K562 (cell line): Measurements from ENCODE around the gene PPIL6.

Source experiments
- HDAC1 ChIP-seq, 2 experiments: fragments of 450-650 bp; IDR thresholded peaks; 2 replicates each; pipeline ENCODE4 v1.6.1; 2016 to 2017; ENCODE audit warnings: inconsistent platforms in 1 of 2, mild to moderate bottlenecking in 1 of 2, moderate library complexity in 1 of 2
- KAT2B ChIP-seq: IDR thresholded peaks from one replicate; pipeline ENCODE4 v1.6.1; 2012; ENCODE audit warnings: low read depth, mild to moderate bottlenecking, control low read depth, inconsistent platforms, low read length, moderate library complexity
- KLF6 ChIP-seq: fragments of 250-450 bp; sonication (Bioruptor Pico); IDR thresholded peaks from 2 replicates; pipeline ENCODE4 v1.4.0; 2020; ENCODE audit warnings: mild to moderate bottlenecking, moderate library complexity, borderline replicate concordance
- MTA1 ChIP-seq: fragments of 450-650 bp; IDR thresholded peaks from 2 replicates; pipeline ENCODE4 v1.6.1; 2017; ENCODE audit warnings: borderline replicate concordance
- RBM22 ChIP-seq: fragments of 200-400 bp; formaldehyde crosslinking; IDR thresholded peaks from 2 replicates; pipeline ENCODE4 v1.6.1; 2018; ENCODE audit warnings: low read length, low read depth; ENCODE audit not compliant: poor library complexity, severe bottlenecking
- RFX5 ChIP-seq: IDR thresholded peaks from 2 replicates; pipeline ENCODE4 v1.6.1; 2011; ENCODE audit warnings: low read depth, mild to moderate bottlenecking, improper control_type of control experiment, low read length
- ZC3H8 ChIP-seq: fragments of 450-650 bp; IDR thresholded peaks from 2 replicates; pipeline ENCODE4 v1.6.1; 2017
- ZFP1 ChIP-seq: fragments of 450-650 bp; formaldehyde crosslinking; IDR thresholded peaks from 2 replicates; pipeline ENCODE4 v1.4.0; 2020; ENCODE audit warnings: mild to moderate bottlenecking, mixed read lengths
- TF ChIP-seq, protein P1 (sequence below), 2 experiments: fragments of 450-650 bp; formaldehyde crosslinking in 1 of 2; IDR thresholded peaks; 2 replicates each; pipeline versions ENCODE4 v1.4.0 to v1.6.1; 2014 to 2020; ENCODE audit warnings: mild to moderate bottlenecking in 2 of 2, borderline replicate concordance in 1 of 2, low read depth in 1 of 2
- TF ChIP-seq, protein P2 (sequence below), 3 experiments: fragments of 200-800 bp in 1 of 3; fragments of 250-450 bp in 1 of 3; fragments of 450-650 bp in 1 of 3; sonication (Bioruptor Pico) in 1 of 3; sonication (Bioruptor generic) in 1 of 3; formaldehyde crosslinking in 1 of 3; IDR thresholded peaks; 2 replicates each; pipeline versions ENCODE4 v1.6.1 to v1.8.0; 2016 to 2022; ENCODE audit warnings: mild to moderate bottlenecking in 2 of 3, missing genetic modification characterization in 2 of 3, missing compliant biosample characterization in 1 of 3, moderate library complexity in 1 of 3
- TF ChIP-seq, protein P3 (sequence below), 3 experiments: IDR thresholded peaks in 2 of 3; conservative IDR thresholded peaks in 1 of 3; 2 replicates each; pipeline ENCODE4 v1.5.1; 2011 to 2012; ENCODE audit warnings: low read length in 3 of 3, mild to moderate bottlenecking in 3 of 3, control low read depth in 2 of 3, improper control_type of control experiment in 1 of 3, inconsistent platforms in 1 of 3, low read depth in 1 of 3, mixed read lengths in 1 of 3, moderate library complexity in 1 of 3; ENCODE audit not compliant: insufficient read depth in 2 of 3

DNA sequence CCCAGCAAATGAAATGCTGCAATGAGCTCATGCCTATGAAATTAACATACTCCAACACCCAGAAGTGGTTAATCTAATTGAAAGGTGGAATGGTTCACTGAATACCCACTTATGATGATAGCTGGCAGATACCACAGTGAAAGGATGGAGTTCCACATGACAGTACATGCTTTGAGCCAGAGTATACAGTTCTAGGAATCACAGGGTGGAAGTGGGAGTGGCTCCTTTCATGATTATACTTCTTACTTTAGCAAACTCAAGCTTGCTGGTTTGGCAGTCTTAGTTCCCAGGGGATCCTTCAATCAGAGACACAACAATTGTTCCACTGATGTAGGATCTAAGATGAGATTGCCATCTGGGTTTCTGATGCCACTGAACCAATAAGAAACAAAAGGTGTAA, 79.6 kb downstream of the PPIL6 start:
- no peak for TF ChIP-seq ZC3H8
- no peak for TF ChIP-seq MTA1
- TF ChIP-seq KLF6 (CRISPR knock-in tag) = no peak
- TF ChIP-seq, protein P1, sequence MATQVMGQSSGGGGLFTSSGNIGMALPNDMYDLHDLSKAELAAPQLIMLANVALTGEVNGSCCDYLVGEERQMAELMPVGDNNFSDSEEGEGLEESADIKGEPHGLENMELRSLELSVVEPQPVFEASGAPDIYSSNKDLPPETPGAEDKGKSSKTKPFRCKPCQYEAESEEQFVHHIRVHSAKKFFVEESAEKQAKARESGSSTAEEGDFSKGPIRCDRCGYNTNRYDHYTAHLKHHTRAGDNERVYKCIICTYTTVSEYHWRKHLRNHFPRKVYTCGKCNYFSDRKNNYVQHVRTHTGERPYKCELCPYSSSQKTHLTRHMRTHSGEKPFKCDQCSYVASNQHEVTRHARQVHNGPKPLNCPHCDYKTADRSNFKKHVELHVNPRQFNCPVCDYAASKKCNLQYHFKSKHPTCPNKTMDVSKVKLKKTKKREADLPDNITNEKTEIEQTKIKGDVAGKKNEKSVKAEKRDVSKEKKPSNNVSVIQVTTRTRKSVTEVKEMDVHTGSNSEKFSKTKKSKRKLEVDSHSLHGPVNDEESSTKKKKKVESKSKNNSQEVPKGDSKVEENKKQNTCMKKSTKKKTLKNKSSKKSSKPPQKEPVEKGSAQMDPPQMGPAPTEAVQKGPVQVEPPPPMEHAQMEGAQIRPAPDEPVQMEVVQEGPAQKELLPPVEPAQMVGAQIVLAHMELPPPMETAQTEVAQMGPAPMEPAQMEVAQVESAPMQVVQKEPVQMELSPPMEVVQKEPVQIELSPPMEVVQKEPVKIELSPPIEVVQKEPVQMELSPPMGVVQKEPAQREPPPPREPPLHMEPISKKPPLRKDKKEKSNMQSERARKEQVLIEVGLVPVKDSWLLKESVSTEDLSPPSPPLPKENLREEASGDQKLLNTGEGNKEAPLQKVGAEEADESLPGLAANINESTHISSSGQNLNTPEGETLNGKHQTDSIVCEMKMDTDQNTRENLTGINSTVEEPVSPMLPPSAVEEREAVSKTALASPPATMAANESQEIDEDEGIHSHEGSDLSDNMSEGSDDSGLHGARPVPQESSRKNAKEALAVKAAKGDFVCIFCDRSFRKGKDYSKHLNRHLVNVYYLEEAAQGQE (IDR thresholded peaks at IDR 0.05; ENCODE audit: borderline replicate concordance) = no peak
- TF ChIP-seq, protein P1 (CRISPR knock-in tag; IDR thresholded peaks at IDR 0.05; ENCODE audit: low read depth) = no peak
- no peak for TF ChIP-seq HDAC1 (IDR thresholded peaks at IDR 0.05)
- no peak for TF ChIP-seq RBM22
- no peak for TF ChIP-seq ZFP1 (CRISPR knock-in tag)
- TF ChIP-seq, protein P2, sequence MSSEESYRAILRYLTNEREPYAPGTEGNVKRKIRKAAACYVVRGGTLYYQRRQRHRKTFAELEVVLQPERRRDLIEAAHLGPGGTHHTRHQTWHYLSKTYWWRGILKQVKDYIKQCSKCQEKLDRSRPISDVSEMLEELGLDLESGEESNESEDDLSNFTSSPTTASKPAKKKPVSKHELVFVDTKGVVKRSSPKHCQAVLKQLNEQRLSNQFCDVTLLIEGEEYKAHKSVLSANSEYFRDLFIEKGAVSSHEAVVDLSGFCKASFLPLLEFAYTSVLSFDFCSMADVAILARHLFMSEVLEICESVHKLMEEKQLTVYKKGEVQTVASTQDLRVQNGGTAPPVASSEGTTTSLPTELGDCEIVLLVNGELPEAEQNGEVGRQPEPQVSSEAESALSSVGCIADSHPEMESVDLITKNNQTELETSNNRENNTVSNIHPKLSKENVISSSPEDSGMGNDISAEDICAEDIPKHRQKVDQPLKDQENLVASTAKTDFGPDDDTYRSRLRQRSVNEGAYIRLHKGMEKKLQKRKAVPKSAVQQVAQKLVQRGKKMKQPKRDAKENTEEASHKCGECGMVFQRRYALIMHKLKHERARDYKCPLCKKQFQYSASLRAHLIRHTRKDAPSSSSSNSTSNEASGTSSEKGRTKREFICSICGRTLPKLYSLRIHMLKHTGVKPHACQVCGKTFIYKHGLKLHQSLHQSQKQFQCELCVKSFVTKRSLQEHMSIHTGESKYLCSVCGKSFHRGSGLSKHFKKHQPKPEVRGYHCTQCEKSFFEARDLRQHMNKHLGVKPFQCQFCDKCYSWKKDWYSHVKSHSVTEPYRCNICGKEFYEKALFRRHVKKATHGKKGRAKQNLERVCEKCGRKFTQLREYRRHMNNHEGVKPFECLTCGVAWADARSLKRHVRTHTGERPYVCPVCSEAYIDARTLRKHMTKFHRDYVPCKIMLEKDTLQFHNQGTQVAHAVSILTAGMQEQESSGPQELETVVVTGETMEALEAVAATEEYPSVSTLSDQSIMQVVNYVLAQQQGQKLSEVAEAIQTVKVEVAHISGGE (CRISPR knock-in tag; IDR thresholded peaks at IDR 0.05) = no peak
- no peak for TF ChIP-seq KAT2B
- no peak for TF ChIP-seq RFX5
- TF ChIP-seq, protein P3, sequence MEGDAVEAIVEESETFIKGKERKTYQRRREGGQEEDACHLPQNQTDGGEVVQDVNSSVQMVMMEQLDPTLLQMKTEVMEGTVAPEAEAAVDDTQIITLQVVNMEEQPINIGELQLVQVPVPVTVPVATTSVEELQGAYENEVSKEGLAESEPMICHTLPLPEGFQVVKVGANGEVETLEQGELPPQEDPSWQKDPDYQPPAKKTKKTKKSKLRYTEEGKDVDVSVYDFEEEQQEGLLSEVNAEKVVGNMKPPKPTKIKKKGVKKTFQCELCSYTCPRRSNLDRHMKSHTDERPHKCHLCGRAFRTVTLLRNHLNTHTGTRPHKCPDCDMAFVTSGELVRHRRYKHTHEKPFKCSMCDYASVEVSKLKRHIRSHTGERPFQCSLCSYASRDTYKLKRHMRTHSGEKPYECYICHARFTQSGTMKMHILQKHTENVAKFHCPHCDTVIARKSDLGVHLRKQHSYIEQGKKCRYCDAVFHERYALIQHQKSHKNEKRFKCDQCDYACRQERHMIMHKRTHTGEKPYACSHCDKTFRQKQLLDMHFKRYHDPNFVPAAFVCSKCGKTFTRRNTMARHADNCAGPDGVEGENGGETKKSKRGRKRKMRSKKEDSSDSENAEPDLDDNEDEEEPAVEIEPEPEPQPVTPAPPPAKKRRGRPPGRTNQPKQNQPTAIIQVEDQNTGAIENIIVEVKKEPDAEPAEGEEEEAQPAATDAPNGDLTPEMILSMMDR (IDR thresholded peaks at IDR 0.05 in 2 of 3, conservative IDR thresholded peaks at IDR 0.05 in 1 of 3; ENCODE audit: insufficient read depth in 2 of 3, low read depth in 1 of 3, low read length in 3 of 3) = no peak
